HepG2 (cell line): Measurements from ENCODE around the gene ACP5. TPM values are rescaled to one million over a fixed set of nuclear protein-coding genes. Genes with fewer than 3 reads are reported as not detected.

Experiments
- polyA plus RNA-seq, 8 experiments: library from polyadenylated mRNA; depleted of rRNA in 3 of 8; stranded (reverse) in 7 of 8; unstranded in 1 of 8; fragments of >200 nt; fragmentation: Illumina TruSeq in 4 of 8; extraction: Trizol in 4 of 8; gene quantifications; 2 replicates each; pipeline versions ENCODE4 v1.2.1 to v1.2.3, GENCODE V29; 2011 to 2016; ENCODE audit warnings: low read depth in 4 of 8, missing spikeins in 1 of 8, mixed read lengths in 1 of 8; ENCODE audit not compliant: insufficient read depth in 1 of 8
- total RNA-seq, 5 experiments: library from RNA; depleted of rRNA; stranded (reverse); fragments of >200 nt; fragmentation: Illumina TruSeq; extraction: Trizol; gene quantifications; 2 replicates each; pipeline ENCODE4 v1.2.3, GENCODE V29; 2016; ENCODE audit warnings: low read depth in 1 of 5

The ACP5 gene
- total and polyA plus RNA-seq, 2 of the 13 experiments (the other 11 are each of a cell fraction or from before 2014, with no cell fraction given): 1.3 to 6.7 TPM

Other genes starting within 250 kb of the ACP5 start
- gene RAB3D, start 238.0 kb downstream of the ACP5 start, total RNA-seq (2016; rRNA removed; fragmentation: Illumina TruSeq; extraction: Trizol): 2.0 and 3.3 TPM in 2 replicates
- gene RAB3D, start 238.0 kb downstream of the ACP5 start, polyA plus RNA-seq (2011; rRNA removed): 16.1 and 19.9 TPM in 2 replicates
- gene TMEM205, start 231.4 kb downstream of the ACP5 start, total RNA-seq (2016; rRNA removed; fragmentation: Illumina TruSeq; extraction: Trizol): 22.8 and 45.5 TPM in 2 replicates
- gene TMEM205, start 231.4 kb downstream of the ACP5 start, polyA plus RNA-seq (2011; rRNA removed): 98.7 and 119 TPM in 2 replicates
- 1.2 and 1.7 TPM in 2 replicates for gene CCDC159, start 231.1 kb downstream of the ACP5 start, total RNA-seq (2016; rRNA removed; fragmentation: Illumina TruSeq; extraction: Trizol)
- 6.3 and 9.1 TPM in 2 replicates for gene CCDC159, start 231.1 kb downstream of the ACP5 start, polyA plus RNA-seq (2011; rRNA removed)
- gene PLPPR2, start 222.2 kb downstream of the ACP5 start, total RNA-seq (2016; rRNA removed; fragmentation: Illumina TruSeq; extraction: Trizol): 0.77 and 1.5 TPM in 2 replicates
- gene PLPPR2, start 222.2 kb downstream of the ACP5 start, polyA plus RNA-seq (2011; rRNA removed): 2.1 and 4.2 TPM in 2 replicates
- 3.1 and 3.3 TPM in 2 replicates for gene SWSAP1, start 203.0 kb downstream of the ACP5 start, total RNA-seq (2016; rRNA removed; fragmentation: Illumina TruSeq; extraction: Trizol)
- 2.7 and 3.9 TPM in 2 replicates for gene SWSAP1, start 203.0 kb downstream of the ACP5 start, polyA plus RNA-seq (2011; rRNA removed)
- 1.2 and 2.9 TPM in 2 replicates for gene EPOR, start 193.3 kb downstream of the ACP5 start, total RNA-seq (2016; rRNA removed; fragmentation: Illumina TruSeq; extraction: Trizol)
- gene EPOR, start 193.3 kb downstream of the ACP5 start, polyA plus RNA-seq (2011; rRNA removed): 5.3 and 7.0 TPM in 2 replicates
- gene RGL3, start 158.3 kb downstream of the ACP5 start, total RNA-seq (2016; rRNA removed; fragmentation: Illumina TruSeq; extraction: Trizol): 1.2 and 4.2 TPM in 2 replicates
- gene RGL3, start 158.3 kb downstream of the ACP5 start, polyA plus RNA-seq (2011; rRNA removed): 7.6 and 8.4 TPM in 2 replicates
- gene ODAD3, start 142.5 kb downstream of the ACP5 start, total RNA-seq (2016; rRNA removed; fragmentation: Illumina TruSeq; extraction: Trizol): 0.04 TPM in 1 of 2 replicates, not detected in the other
- 0.08 and 0.35 TPM in 2 replicates for gene ODAD3, start 142.5 kb downstream of the ACP5 start, polyA plus RNA-seq (2011; rRNA removed)
- gene PRKCSH, start 142.0 kb downstream of the ACP5 start, total RNA-seq (2016; rRNA removed; fragmentation: Illumina TruSeq; extraction: Trizol): 44.2 and 125 TPM in 2 replicates
- gene PRKCSH, start 142.0 kb downstream of the ACP5 start, polyA plus RNA-seq (2011; rRNA removed): 85.1 and 111 TPM in 2 replicates
- gene ELAVL3, start 96.6 kb downstream of the ACP5 start, total RNA-seq (2016; rRNA removed; fragmentation: Illumina TruSeq; extraction: Trizol): not detected in 2 replicates
- gene ELAVL3, start 96.6 kb downstream of the ACP5 start, polyA plus RNA-seq (2011; rRNA removed): 0.03 TPM in 2 replicates
- gene ZNF653, start 71.8 kb downstream of the ACP5 start, total RNA-seq (2016; rRNA removed; fragmentation: Illumina TruSeq; extraction: Trizol): 1.2 and 4.7 TPM in 2 replicates
- gene ZNF653, start 71.8 kb downstream of the ACP5 start, polyA plus RNA-seq (2011; rRNA removed): 6.6 and 7.1 TPM in 2 replicates
- 32.2 and 36.4 TPM in 2 replicates for gene ECSIT, start 48.5 kb downstream of the ACP5 start, total RNA-seq (2016; rRNA removed; fragmentation: Illumina TruSeq; extraction: Trizol)
- gene ECSIT, start 48.5 kb downstream of the ACP5 start, polyA plus RNA-seq (2011; rRNA removed): 55.4 and 62.3 TPM in 2 replicates
- 0.55 and 1.1 TPM in 2 replicates for gene CNN1, start 38.8 kb downstream of the ACP5 start, total RNA-seq (2016; rRNA removed; fragmentation: Illumina TruSeq; extraction: Trizol)
- gene CNN1, start 38.8 kb downstream of the ACP5 start, polyA plus RNA-seq (2011; rRNA removed): 0.39 and 0.70 TPM in 2 replicates
- 43.2 and 47.2 TPM in 2 replicates for gene ELOF1, start 18.4 kb downstream of the ACP5 start, total RNA-seq (2016; rRNA removed; fragmentation: Illumina TruSeq; extraction: Trizol)
- 14.5 TPM in 2 replicates for gene ELOF1, start 18.4 kb downstream of the ACP5 start, polyA plus RNA-seq (2011; rRNA removed)
- gene ZNF627, start 19.8 kb upstream of the ACP5 start, total RNA-seq (2016; rRNA removed; fragmentation: Illumina TruSeq; extraction: Trizol): 12.7 and 14.2 TPM in 2 replicates
- 4.2 and 4.5 TPM in 2 replicates for gene ZNF627, start 19.8 kb upstream of the ACP5 start, polyA plus RNA-seq (2011; rRNA removed)
- 11.7 and 18.2 TPM in 2 replicates for gene ZNF823, start 161.3 kb upstream of the ACP5 start, total RNA-seq (2016; rRNA removed; fragmentation: Illumina TruSeq; extraction: Trizol)
- 5.1 and 5.7 TPM in 2 replicates for gene ZNF823, start 161.3 kb upstream of the ACP5 start, polyA plus RNA-seq (2011; rRNA removed)
- 10.0 and 18.0 TPM in 2 replicates for gene ZNF441, start 189.4 kb upstream of the ACP5 start, total RNA-seq (2016; rRNA removed; fragmentation: Illumina TruSeq; extraction: Trizol)
- 2.8 and 3.5 TPM in 2 replicates for gene ZNF441, start 189.4 kb upstream of the ACP5 start, polyA plus RNA-seq (2011; rRNA removed)
- gene ZNF491, start 220.9 kb upstream of the ACP5 start, total RNA-seq (2016; rRNA removed; fragmentation: Illumina TruSeq; extraction: Trizol): 1.7 and 2.2 TPM in 2 replicates
- 0.46 and 0.57 TPM in 2 replicates for gene ZNF491, start 220.9 kb upstream of the ACP5 start, polyA plus RNA-seq (2011; rRNA removed)
- gene ZNF440, start 236.6 kb upstream of the ACP5 start, total RNA-seq (2016; rRNA removed; fragmentation: Illumina TruSeq; extraction: Trizol): 12.4 and 16.8 TPM in 2 replicates
- gene ZNF440, start 236.6 kb upstream of the ACP5 start, polyA plus RNA-seq (2011; rRNA removed): 2.4 and 2.7 TPM in 2 replicates